SK-N-SH (cell line): ENCODE data around the gene RNU7-1. TPM values are rescaled to one million over a fixed set of nuclear protein-coding genes. Genes with fewer than 3 reads are reported as not detected.
A peak's percentile ranks its signal among the peaks of the same experiment; 100 is the strongest.

Experiments used
- CTCF ChIA-PET: fragments of 300-600, 350-600 bp; formaldehyde crosslinking; extraction: SDS; loops from one replicate; lab custom pipeline; 2021; lab: Yijun Ruan, JAX
- POLR2A ChIA-PET: fragments of 350-600 bp; sonication (Branson Sonifier 250); formaldehyde crosslinking; extraction: SDS; loops from one replicate; lab custom pipeline; 2020; ENCODE audit warnings: antibody characterized with exemption, inconsistent platforms; lab: Yijun Ruan, JAX
- DNase-seq: peaks from one replicate; pipeline ENCODE4 v3.0.0; 2012
- H2AFZ ChIP-seq: fragments of 200-600 bp; sonication (generic); 2 replicates; pipeline ENCODE4 v1.8.1; 2016; ENCODE audit warnings: antibody characterized with exemption, mild to moderate bottlenecking, low read depth
- H3F3A ChIP-seq: fragments of 200-600 bp; sonication (generic); replicated peaks from 2 replicates; pipeline ENCODE3; 2016; ENCODE audit warnings: antibody characterized with exemption, mild to moderate bottlenecking; ENCODE audit not compliant: insufficient read depth
- H3K27ac ChIP-seq, 2 experiments: fragments of 200-500 bp in 1 of 2; fragments of 200-600 bp in 1 of 2; sonication (Bioruptor generic) in 1 of 2; sonication (generic), shearing (Covaris generic) in 1 of 2; 2 replicates each; pipeline versions ENCODE4 v1.5.1 to v1.6.1; 2014 to 2016; ENCODE audit warnings: low read depth in 2 of 2, inconsistent platforms in 1 of 2, low read length in 1 of 2, mild to moderate bottlenecking in 1 of 2, mixed read lengths in 1 of 2
- H3K27me3 ChIP-seq: fragments of 200-600 bp; sonication (generic), shearing (Covaris generic); 2 replicates; pipeline ENCODE4 v1.6.1; 2016; ENCODE audit warnings: mixed run types; ENCODE audit not compliant: insufficient read depth
- H3K36me3 ChIP-seq, 2 experiments: fragments of 200-500 bp in 1 of 2; fragments of 200-600 bp in 1 of 2; sonication (Bioruptor generic) in 1 of 2; sonication (generic) in 1 of 2; replicated peaks in 1 of 2; 2 replicates each; pipeline versions ENCODE3 to v1.5.1; 2014 to 2016; ENCODE audit warnings: low read length in 1 of 2, mild to moderate bottlenecking in 1 of 2; ENCODE audit not compliant: insufficient read depth in 2 of 2, control insufficient read depth in 1 of 2
- H3K4me1 ChIP-seq, 2 experiments: fragments of 200-500 bp in 1 of 2; fragments of 200-600 bp in 1 of 2; sonication (Bioruptor generic) in 1 of 2; sonication (generic), shearing (Covaris generic) in 1 of 2; 2 replicates each; pipeline versions ENCODE4 v1.5.1 to v1.6.1; 2014 to 2016; ENCODE audit warnings: low read depth in 1 of 2, low read length in 1 of 2, mixed run types in 1 of 2; ENCODE audit not compliant: insufficient read depth in 2 of 2, control insufficient read depth in 1 of 2
- H3K4me2 ChIP-seq: fragments of 200-600 bp; sonication (generic), shearing (Covaris generic); 2 replicates; pipeline ENCODE4 v1.6.1; 2017; ENCODE audit warnings: mixed run types
- H3K4me3 ChIP-seq, 2 experiments: fragments of 200-500 bp in 1 of 2; fragments of 200-600 bp in 1 of 2; sonication (Bioruptor generic) in 1 of 2; sonication (generic), shearing (Covaris generic) in 1 of 2; 2 replicates each; pipeline versions ENCODE4 v1.5.1 to v1.8.1; 2014 to 2016; ENCODE audit warnings: low read depth in 2 of 2, inconsistent platforms in 1 of 2, low read length in 1 of 2, mild to moderate bottlenecking in 1 of 2, mixed read lengths in 1 of 2, moderate library complexity in 1 of 2
- H3K79me2 ChIP-seq: fragments of 200-600 bp; sonication (generic); 2 replicates; pipeline ENCODE4 v1.8.1; 2017; ENCODE audit warnings: mild to moderate bottlenecking; ENCODE audit not compliant: insufficient read depth
- H3K9ac ChIP-seq: fragments of 200-600 bp; sonication (generic); 2 replicates; pipeline ENCODE4 v1.6.1; 2017; ENCODE audit warnings: mixed run types
- H3K9me2 ChIP-seq: fragments of 200-600 bp; sonication (generic); 2 replicates; pipeline ENCODE4 v1.6.1; 2017; ENCODE audit warnings: mixed run types
- H3K9me3 ChIP-seq: fragments of 200-600 bp; sonication (generic); 2 replicates; pipeline ENCODE4 v1.6.1; 2017; ENCODE audit warnings: mixed run types, mild to moderate bottlenecking, moderate library complexity
- H4K20me1 ChIP-seq: fragments of 200-600 bp; sonication (generic); 2 replicates; pipeline ENCODE4 v1.6.1; 2017; ENCODE audit warnings: mild to moderate bottlenecking, mixed run types; ENCODE audit not compliant: insufficient read depth
- EP300 ChIP-seq, 2 experiments: IDR thresholded peaks; 2 replicates each; pipeline versions ENCODE4 v1.4.0 to v1.6.1; 2012; ENCODE audit warnings: borderline replicate concordance in 1 of 2, low read depth in 1 of 2, low read length in 1 of 2
- FOSL2 ChIP-seq: IDR thresholded peaks from 2 replicates; pipeline ENCODE4 v1.4.0; 2012; ENCODE audit warnings: low read depth, mild to moderate bottlenecking, moderate library complexity, borderline replicate concordance
- FOXJ3 ChIP-seq: sonication (generic); formaldehyde crosslinking; IDR thresholded peaks from 2 replicates; pipeline ENCODE4 v1.5.1; 2020; ENCODE audit warnings: mild to moderate bottlenecking, missing genetic modification reagents
- GABPA ChIP-seq: IDR thresholded peaks from 2 replicates; pipeline ENCODE4 v1.4.0; 2012; ENCODE audit warnings: low read depth, mild to moderate bottlenecking
- GATA2 ChIP-seq: sonication (generic); formaldehyde crosslinking; IDR thresholded peaks from 2 replicates; pipeline ENCODE4 v1.5.0; 2020; ENCODE audit warnings: mild to moderate bottlenecking, missing genetic modification reagents
- JUND ChIP-seq: IDR thresholded peaks from 2 replicates; pipeline ENCODE4 v1.4.0; 2012
- MEF2A ChIP-seq: IDR thresholded peaks from 2 replicates; pipeline ENCODE4 v1.4.0; 2012; ENCODE audit warnings: low read depth, borderline replicate concordance
- MXI1 ChIP-seq: IDR thresholded peaks from 2 replicates; pipeline ENCODE4 v1.6.1; 2012; ENCODE audit warnings: mild to moderate bottlenecking, low read depth, low read length, improper control_type of control experiment
- NFIC ChIP-seq: IDR thresholded peaks from 2 replicates; pipeline ENCODE4 v1.4.0; 2012; ENCODE audit warnings: borderline replicate concordance
- NRF1 ChIP-seq: IDR thresholded peaks from 2 replicates; pipeline ENCODE4 v1.6.1; 2012; ENCODE audit warnings: low read depth, mild to moderate bottlenecking, low read length
- RAD21 ChIP-seq: IDR thresholded peaks from 2 replicates; pipeline ENCODE4 v1.6.1; 2012; ENCODE audit warnings: mild to moderate bottlenecking, low read length
- RCOR1 ChIP-seq: fragments of 150-350 bp; IDR thresholded peaks from 2 replicates; pipeline ENCODE4 v1.6.1; 2017; ENCODE audit warnings: antibody characterized with exemption, low read length
- RXRA ChIP-seq: IDR thresholded peaks from 2 replicates; pipeline ENCODE4 v1.4.0; 2012; ENCODE audit warnings: low read depth, mild to moderate bottlenecking, borderline replicate concordance
- TCF12 ChIP-seq: IDR thresholded peaks from 2 replicates; pipeline ENCODE4 v1.4.0; 2012
- WGBS: methylation state at CpG from one replicate; pipeline ENCODE4 v1.1.6; 2017; ENCODE audit warnings: low lambda C conversion rate; 5-methylcytosine and 5-hydroxymethylcytosine counted together
- polyA plus RNA-seq, 3 experiments: library from polyadenylated mRNA; depleted of rRNA; stranded (reverse); fragments of >200 nt; gene quantifications; 2 replicates each; pipeline ENCODE4 v1.2.3, GENCODE V29; 2012
- TF ChIP-seq, protein P1 (sequence below): IDR thresholded peaks from 2 replicates; pipeline ENCODE4 v1.6.1; 2012; ENCODE audit warnings: mild to moderate bottlenecking, low read depth, low read length, moderate library complexity
- TF ChIP-seq, protein P2 (sequence below): fragments of 150-350 bp; IDR thresholded peaks from 2 replicates; pipeline ENCODE4 v1.6.1; 2016; ENCODE audit warnings: mild to moderate bottlenecking, low read depth, low read length

Gene RNU7-1
- polyA plus RNA-seq, 1 of the 3 experiments (the other 2 are of a cell fraction), result not detected

DNA sequence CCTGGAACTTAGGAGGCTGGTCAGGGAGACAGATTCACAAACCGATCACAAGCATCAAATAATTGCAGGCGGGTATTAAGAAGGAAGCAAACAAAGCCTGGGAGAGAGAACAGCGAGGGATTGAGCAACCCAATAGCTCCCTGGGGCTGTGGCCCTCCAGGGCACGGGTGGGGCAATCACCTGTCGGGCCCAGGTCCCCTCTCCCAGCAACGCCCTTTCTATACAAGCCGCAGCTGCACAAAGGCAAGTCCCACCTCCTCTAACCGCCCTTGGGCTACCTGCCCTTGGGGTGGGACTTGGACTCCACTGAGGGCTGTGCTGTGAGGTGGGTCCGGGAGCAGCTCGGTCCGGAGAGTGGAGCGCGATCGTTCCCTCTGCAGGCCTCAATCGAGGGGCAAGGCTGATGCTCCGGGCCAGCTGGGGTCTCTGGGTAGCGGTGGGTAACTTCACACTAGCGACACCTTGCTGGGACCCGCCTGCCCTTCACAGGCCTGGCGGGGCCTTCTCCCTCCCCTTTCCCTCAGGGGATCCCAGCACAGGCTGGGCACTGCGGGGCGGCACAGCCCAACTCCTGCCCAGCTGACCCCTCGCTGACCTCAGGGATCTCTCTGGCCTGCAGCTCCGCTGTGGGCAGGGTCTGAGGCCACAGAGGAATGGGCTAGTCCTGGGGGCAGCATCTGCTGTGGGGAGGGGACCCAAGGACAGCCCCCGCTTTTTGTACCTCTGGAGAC is 18.8 kb downstream of the RNU7-1 start:
- H3K9me2 ChIP-seq, result no peaks in the 10 kb centered on the region
- H3K79me2 ChIP-seq, result no peaks in the 10 kb centered on the region
- TF ChIP-seq FOXJ3 (CRISPR knock-in tag) (no peak), MXI1 (no peak), GATA2 (no peak), NFIC (no peak), MEF2A (no peak), RAD21 (no peak), NRF1 (no peak), RXRA (no peak), TCF12 (no peak), JUND (no peak), GABPA (no peak), EP300 (IDR thresholded peaks at IDR 0.05; ENCODE audit: borderline replicate concordance in 1 of 2, low read depth in 1 of 2, low read length in 1 of 2) (no peak), FOSL2 (no peak), RCOR1 (no peak)
- TF ChIP-seq, protein P1, sequence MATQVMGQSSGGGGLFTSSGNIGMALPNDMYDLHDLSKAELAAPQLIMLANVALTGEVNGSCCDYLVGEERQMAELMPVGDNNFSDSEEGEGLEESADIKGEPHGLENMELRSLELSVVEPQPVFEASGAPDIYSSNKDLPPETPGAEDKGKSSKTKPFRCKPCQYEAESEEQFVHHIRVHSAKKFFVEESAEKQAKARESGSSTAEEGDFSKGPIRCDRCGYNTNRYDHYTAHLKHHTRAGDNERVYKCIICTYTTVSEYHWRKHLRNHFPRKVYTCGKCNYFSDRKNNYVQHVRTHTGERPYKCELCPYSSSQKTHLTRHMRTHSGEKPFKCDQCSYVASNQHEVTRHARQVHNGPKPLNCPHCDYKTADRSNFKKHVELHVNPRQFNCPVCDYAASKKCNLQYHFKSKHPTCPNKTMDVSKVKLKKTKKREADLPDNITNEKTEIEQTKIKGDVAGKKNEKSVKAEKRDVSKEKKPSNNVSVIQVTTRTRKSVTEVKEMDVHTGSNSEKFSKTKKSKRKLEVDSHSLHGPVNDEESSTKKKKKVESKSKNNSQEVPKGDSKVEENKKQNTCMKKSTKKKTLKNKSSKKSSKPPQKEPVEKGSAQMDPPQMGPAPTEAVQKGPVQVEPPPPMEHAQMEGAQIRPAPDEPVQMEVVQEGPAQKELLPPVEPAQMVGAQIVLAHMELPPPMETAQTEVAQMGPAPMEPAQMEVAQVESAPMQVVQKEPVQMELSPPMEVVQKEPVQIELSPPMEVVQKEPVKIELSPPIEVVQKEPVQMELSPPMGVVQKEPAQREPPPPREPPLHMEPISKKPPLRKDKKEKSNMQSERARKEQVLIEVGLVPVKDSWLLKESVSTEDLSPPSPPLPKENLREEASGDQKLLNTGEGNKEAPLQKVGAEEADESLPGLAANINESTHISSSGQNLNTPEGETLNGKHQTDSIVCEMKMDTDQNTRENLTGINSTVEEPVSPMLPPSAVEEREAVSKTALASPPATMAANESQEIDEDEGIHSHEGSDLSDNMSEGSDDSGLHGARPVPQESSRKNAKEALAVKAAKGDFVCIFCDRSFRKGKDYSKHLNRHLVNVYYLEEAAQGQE, result no peak
- TF ChIP-seq, protein P2, sequence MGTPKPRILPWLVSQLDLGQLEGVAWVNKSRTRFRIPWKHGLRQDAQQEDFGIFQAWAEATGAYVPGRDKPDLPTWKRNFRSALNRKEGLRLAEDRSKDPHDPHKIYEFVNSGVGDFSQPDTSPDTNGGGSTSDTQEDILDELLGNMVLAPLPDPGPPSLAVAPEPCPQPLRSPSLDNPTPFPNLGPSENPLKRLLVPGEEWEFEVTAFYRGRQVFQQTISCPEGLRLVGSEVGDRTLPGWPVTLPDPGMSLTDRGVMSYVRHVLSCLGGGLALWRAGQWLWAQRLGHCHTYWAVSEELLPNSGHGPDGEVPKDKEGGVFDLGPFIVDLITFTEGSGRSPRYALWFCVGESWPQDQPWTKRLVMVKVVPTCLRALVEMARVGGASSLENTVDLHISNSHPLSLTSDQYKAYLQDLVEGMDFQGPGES, result no peak
- peaks cover 10 to 29% of the 10 kb centered on the region in 2 experiments for H3K36me3 ChIP-seq
- CTCF ChIA-PET, result interaction anchor here (0.8 to 8.0 kb wide), 12 partner anchors 7 to 491 kb away, joined by 3 to 114 read pairs (median 4); partner anchors contain the start of genes C12orf57, ENO2 and RNU7-1
- peaks cover 29% of the 10 kb centered on the region for H3F3A ChIP-seq
- no peak overlapping the region for H3K4me3 ChIP-seq
- H3K4me2 ChIP-seq, result no peak overlapping the region
- peak overlapping the region; percentile 86; the same call in 1 of the 2 replicates for H2AFZ ChIP-seq
- H3K9me3 ChIP-seq, result no peaks in the 10 kb centered on the region
- POLR2A ChIA-PET, result interaction anchor here (1.6 to 6.8 kb wide), 2 partner anchors 17 to 41 kb away, joined by 3 to 62 read pairs; partner anchors contain the start of genes C12orf57 and RNU7-1
- H3K9ac ChIP-seq, result peak overlapping the region; percentile 13; the same call in 1 of the 2 replicates
- peaks cover 0 to 8% of the 10 kb centered on the region in 2 experiments; a peak in 2 of 4 replicates for H3K4me1 ChIP-seq
- no peaks in the 10 kb centered on the region for H3K27me3 ChIP-seq
- no peak overlapping the region; a peak in 1 of 4 replicates for H3K27ac ChIP-seq
- peak; percentile 35 for DNase-seq
- WGBS, result 78% methylated on average over 18 of the region's 25 CpGs
- no peaks in the 10 kb centered on the region for H4K20me1 ChIP-seq
